B cell (primary cell): Measurements from ENCODE around the gene GRID1. TPM values are rescaled to one million over a fixed set of nuclear protein-coding genes. Genes with fewer than 3 reads are reported as not detected.

ENCODE experiments used
- ATAC-seq: fragments of 200-7000 bp; cut with Tn5 transposase; one replicate; pipeline ENCODE4 v1.10.0; 2021; ENCODE audit warnings: low read depth, mild to moderate bottlenecking, moderate number of reproducible peaks, moderate library complexity
- CTCF ChIA-PET: fragments of 350-600 bp; sonication (Branson Sonifier 250); formaldehyde crosslinking; loops from one replicate; lab custom pipeline; 2021; ENCODE audit warnings: antibody characterized with exemption, inconsistent platforms; lab: Charles Lee
- POLR2A ChIA-PET: fragments of 350-600 bp; sonication (Branson Sonifier 250); formaldehyde crosslinking; loops from one replicate; lab custom pipeline; 2021; ENCODE audit warnings: antibody characterized with exemption; lab: Charles Lee
- DNase-seq: peaks from one replicate; pipeline ENCODE4 v3.0.0; 2013
- H2AFZ ChIP-seq: 2 replicates; pipeline ENCODE4 v1.6.1; 2012; ENCODE audit warnings: mild to moderate bottlenecking, low read depth, low read length; ENCODE audit not compliant: insufficient read depth, poor library complexity, severe bottlenecking
- H3K27ac ChIP-seq, 2 donors: 1 replicate in 1 of 2; 2 replicates in 1 of 2; pipeline ENCODE4 v1.5.1; 2012 to 2013; ENCODE audit warnings: low read length in 2 of 2, mild to moderate bottlenecking in 2 of 2, moderate library complexity in 1 of 2
- H3K27me3 ChIP-seq, 4 experiments: fragments of 200-600 bp in 1 of 4; sonication (generic) in 1 of 4; replicated peaks in 1 of 4; 1 replicate in 2 of 4; 2 replicates in 2 of 4; pipeline versions ENCODE4 v1.6.1 to v1.7.0; 2013 to 2016; ENCODE audit warnings: low read length in 3 of 4, mild to moderate bottlenecking in 2 of 4, mixed read lengths in 1 of 4, moderate library complexity in 1 of 4; ENCODE audit not compliant: insufficient read depth in 4 of 4, control insufficient read depth in 3 of 4; ENCODE audit errors: control extremely low read depth in 1 of 4
- H3K36me3 ChIP-seq, 2 experiments: replicated peaks in 1 of 2; 1 replicate in 1 of 2; 2 replicates in 1 of 2; pipeline versions ENCODE4 v1.6.1 to v1.7.1; 2013; ENCODE audit warnings: low read length in 1 of 2; ENCODE audit not compliant: insufficient read depth in 2 of 2, control insufficient read depth in 1 of 2; ENCODE audit errors: control extremely low read depth in 1 of 2, extremely low read depth in 1 of 2
- H3K4me1 ChIP-seq, 2 donors: fragments of 200-600 bp in 1 of 2; sonication (generic) in 1 of 2; 1 replicate in 1 of 2; 2 replicates in 1 of 2; pipeline versions ENCODE4 v1.5.1 to v1.6.1; 2013 to 2017; ENCODE audit warnings: low read length in 2 of 2; ENCODE audit not compliant: control insufficient read depth in 2 of 2, insufficient read depth in 2 of 2
- H3K4me2 ChIP-seq: replicated peaks from 2 replicates; pipeline ENCODE3; 2012; ENCODE audit warnings: mild to moderate bottlenecking, low read depth, low read length; ENCODE audit not compliant: poor library complexity, severe bottlenecking
- H3K4me3 ChIP-seq, 5 experiments: fragments of 200-600 bp in 1 of 5; sonication (generic) in 1 of 5; 1 replicate in 3 of 5; 2 replicates in 2 of 5; pipeline versions ENCODE4 v1.5.1 to v1.7.0; 2011 to 2016; ENCODE audit warnings: low read length in 4 of 5, mild to moderate bottlenecking in 4 of 5, low read depth in 2 of 5, control low read depth in 1 of 5, moderate library complexity in 1 of 5; ENCODE audit not compliant: insufficient read depth in 1 of 5; ENCODE audit errors: control extremely low read depth in 1 of 5, extremely low read depth in 1 of 5
- H3K79me2 ChIP-seq: fragments of 200-600 bp; sonication (generic); one replicate; pipeline ENCODE4 v1.6.0; 2016; ENCODE audit warnings: low read length; ENCODE audit not compliant: control insufficient read depth, insufficient read depth
- H3K9ac ChIP-seq: fragments of 200-600 bp; sonication (generic); 2 replicates; pipeline ENCODE4 v1.6.1; 2017; ENCODE audit warnings: mild to moderate bottlenecking, low read length, moderate library complexity
- H3K9me3 ChIP-seq, 3 donors: one replicate each; pipeline versions ENCODE4 v1.6.1 to v1.7.1; 2013; ENCODE audit warnings: low read length in 2 of 3; ENCODE audit not compliant: control insufficient read depth in 2 of 3, insufficient read depth in 1 of 3; ENCODE audit errors: control extremely low read depth in 1 of 3
- H4K20me1 ChIP-seq: 2 replicates; pipeline ENCODE4 v1.6.0; 2012; ENCODE audit warnings: mild to moderate bottlenecking, low read length; ENCODE audit not compliant: insufficient read depth, control insufficient read depth, poor library complexity, severe bottlenecking
- H3K27ac Mint-ChIP-seq: one replicate; pipeline ENCODE4 v1.8.0; 2021; ENCODE audit warnings: mixed read lengths
- H3K27me3 Mint-ChIP-seq: one replicate; pipeline ENCODE4 v1.8.0; 2021; ENCODE audit warnings: mixed read lengths
- H3K4me1 Mint-ChIP-seq: one replicate; pipeline ENCODE4 v1.8.0; 2021; ENCODE audit warnings: mixed read lengths
- H3K4me3 Mint-ChIP-seq: one replicate; pipeline ENCODE4 v1.8.0; 2021; ENCODE audit warnings: mixed read lengths
- H3K9me3 Mint-ChIP-seq: one replicate; pipeline ENCODE4 v1.8.0; 2022; ENCODE audit warnings: mixed read lengths; ENCODE audit not compliant: insufficient read depth
- EZH2 ChIP-seq: IDR thresholded peaks from 2 replicates; pipeline ENCODE4 v1.6.1; 2012; ENCODE audit warnings: borderline replicate concordance, low read depth, mild to moderate bottlenecking, moderate library complexity, low read length; ENCODE audit not compliant: insufficient read depth, poor library complexity, severe bottlenecking
- WGBS: methylation state at CpG from one replicate; pipeline ENCODE4 v1.1.5; 2013; ENCODE audit warnings: missing lambda C conversion rate; ENCODE audit not compliant: insufficient coverage; 5-methylcytosine and 5-hydroxymethylcytosine counted together
- intact Hi-C: fragments of 100-400 bp; cut with micrococcal nuclease; formaldehyde crosslinking; loops from one replicate; pipeline ENCODE4 v1.10.0; 2022
- polyA plus RNA-seq: library from polyadenylated mRNA; depleted of rRNA; stranded (reverse); fragments of >200 nt; gene quantifications from 2 replicates; pipeline ENCODE4 v1.2.3, GENCODE V29; 2012
- total RNA-seq, 2 donors: library from RNA; stranded (reverse); fragments of 120-200 nt in 1 of 2; gene quantifications; 1 replicate in 1 of 2; 2 replicates in 1 of 2; pipeline versions ENCODE4 v1.2.3 to v1.2.4, GENCODE V29; 2013 to 2022
- TF ChIP-seq, protein P1 (sequence below): fragments of 200-600 bp; IDR thresholded peaks from one replicate; pipeline ENCODE4 v1.8.0; 2022; ENCODE audit warnings: antibody characterized with exemption, mild to moderate bottlenecking

Gene GRID1
- total and polyA plus RNA-seq, 2 donors (not counting 1 experiment from before 2014, with no cell fraction given) = not detected

GRCh38 chr10:86042161-86042560, 324.4 kb downstream of the GRID1 start:
- Mint-ChIP-seq H3K9me3 (no peaks in the 10 kb centered on the region), H3K4me3 (no peak overlapping the region), H3K27ac (no peak overlapping the region), H3K4me1 (no peaks in the 10 kb centered on the region), H3K27me3 (peaks cover 15% of the 10 kb centered on the region)
- no peak for DNase-seq
- no peak for ATAC-seq
- Histone ChIP-seq H3K27ac (no peak overlapping the region), H3K9ac (no peak overlapping the region), H2AFZ (no peak overlapping the region), H3K4me1 (no peaks in the 10 kb centered on the region), H3K9me3 (no peaks in the 10 kb centered on the region), H3K4me2 (no peak overlapping the region), H3K79me2 (no peaks in the 10 kb centered on the region), H3K27me3 (peaks cover 0 to 3% (median 0%) of the 10 kb centered on the region in 4 experiments), H3K4me3 (no peak overlapping the region), H3K36me3 (no peaks in the 10 kb centered on the region), H4K20me1 (no peaks in the 10 kb centered on the region)
- 75% methylated on average over 2 of the region's 2 CpGs for WGBS
- ChIA-PET CTCF (no interaction called here), POLR2A (no interaction called here)
- TF ChIP-seq EZH2 = no peak
- TF ChIP-seq, protein P1, sequence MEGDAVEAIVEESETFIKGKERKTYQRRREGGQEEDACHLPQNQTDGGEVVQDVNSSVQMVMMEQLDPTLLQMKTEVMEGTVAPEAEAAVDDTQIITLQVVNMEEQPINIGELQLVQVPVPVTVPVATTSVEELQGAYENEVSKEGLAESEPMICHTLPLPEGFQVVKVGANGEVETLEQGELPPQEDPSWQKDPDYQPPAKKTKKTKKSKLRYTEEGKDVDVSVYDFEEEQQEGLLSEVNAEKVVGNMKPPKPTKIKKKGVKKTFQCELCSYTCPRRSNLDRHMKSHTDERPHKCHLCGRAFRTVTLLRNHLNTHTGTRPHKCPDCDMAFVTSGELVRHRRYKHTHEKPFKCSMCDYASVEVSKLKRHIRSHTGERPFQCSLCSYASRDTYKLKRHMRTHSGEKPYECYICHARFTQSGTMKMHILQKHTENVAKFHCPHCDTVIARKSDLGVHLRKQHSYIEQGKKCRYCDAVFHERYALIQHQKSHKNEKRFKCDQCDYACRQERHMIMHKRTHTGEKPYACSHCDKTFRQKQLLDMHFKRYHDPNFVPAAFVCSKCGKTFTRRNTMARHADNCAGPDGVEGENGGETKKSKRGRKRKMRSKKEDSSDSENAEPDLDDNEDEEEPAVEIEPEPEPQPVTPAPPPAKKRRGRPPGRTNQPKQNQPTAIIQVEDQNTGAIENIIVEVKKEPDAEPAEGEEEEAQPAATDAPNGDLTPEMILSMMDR = no peak
- intact Hi-C loops = no loop called here

DNA sequence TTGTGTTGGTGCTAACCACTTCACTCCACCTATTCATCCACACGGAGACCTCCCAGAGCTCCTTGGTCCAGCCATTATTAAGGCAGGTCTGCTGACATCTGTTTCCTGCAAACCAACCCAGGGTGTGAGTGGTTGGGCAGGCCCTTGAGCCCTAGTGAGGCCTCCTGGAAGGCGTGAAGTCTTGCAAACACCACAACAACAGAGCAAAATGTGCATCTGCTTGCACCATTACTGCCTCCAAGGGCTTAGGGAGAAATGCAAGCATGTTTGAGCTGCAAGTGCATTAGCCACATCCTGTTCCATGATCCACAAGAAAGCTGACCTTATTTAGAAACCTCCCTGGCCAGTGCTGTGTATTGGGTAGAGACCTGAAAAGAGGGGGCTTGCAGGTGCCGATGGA, 325.5 kb downstream of the GRID1 start:
- Histone ChIP-seq H3K27ac (no peak overlapping the region), H3K4me1 (no peaks in the 10 kb centered on the region), H3K79me2 (no peaks in the 10 kb centered on the region), H3K4me2 (no peak overlapping the region), H3K27me3 (peaks cover 0 to 3% (median 0%) of the 10 kb centered on the region in 4 experiments), H3K4me3 (no peak overlapping the region), H3K9me3 (no peaks in the 10 kb centered on the region), H2AFZ (no peak overlapping the region), H3K9ac (no peak overlapping the region), H3K36me3 (no peaks in the 10 kb centered on the region), H4K20me1 (no peaks in the 10 kb centered on the region)
- intact Hi-C loops = no loop called here
- WGBS = 50% methylated on average over 1 of the region's 3 CpGs
- H3K27ac Mint-ChIP-seq = no peak overlapping the region
- no peaks in the 10 kb centered on the region for H3K4me1 Mint-ChIP-seq
- no peak for TF ChIP-seq EZH2
- TF ChIP-seq, protein P1 = no peak
- CTCF ChIA-PET = no interaction called here
- ATAC-seq = no peak
- no peak for DNase-seq
- POLR2A ChIA-PET = no interaction called here
- H3K27me3 Mint-ChIP-seq = peaks cover 11% of the 10 kb centered on the region
- H3K9me3 Mint-ChIP-seq = no peaks in the 10 kb centered on the region
- no peak overlapping the region for H3K4me3 Mint-ChIP-seq
